Measurements from ENCODE around the gene SUCNR1.

GRCh38 chr3:151919446-151919845 is 46.0 kb downstream of the SUCNR1 start:
- TF ChIP-seq ZNF565 (CRISPR knock-in tag; conservative IDR thresholded peaks at IDR 0.05; ENCODE audit: low read depth) (no peak), BACH2 (CRISPR knock-in tag; IDR thresholded peaks at IDR 0.05; ENCODE audit: borderline replicate concordance) (no peak), ARNTL (CRISPR knock-in tag; IDR thresholded peaks at IDR 0.05; ENCODE audit: borderline replicate concordance, low read depth) (no peak), PATZ1 (CRISPR knock-in tag; IDR thresholded peaks at IDR 0.05; ENCODE audit: borderline replicate concordance) (no peak), ISL1 (CRISPR knock-in tag; IDR thresholded peaks at IDR 0.05) (no peak), PPARA (CRISPR knock-in tag; IDR thresholded peaks at IDR 0.05; ENCODE audit: borderline replicate concordance) (no peak), RARB (CRISPR knock-in tag; IDR thresholded peaks at IDR 0.05) (no peak), GLIS3 (CRISPR knock-in tag; IDR thresholded peaks at IDR 0.05) (no peak), ZFP3 (CRISPR knock-in tag; IDR thresholded peaks at IDR 0.05) (no peak), POU6F1 (CRISPR knock-in tag; IDR thresholded peaks at IDR 0.05; ENCODE audit: borderline replicate concordance, low read depth) (no peak), TOX (CRISPR knock-in tag; IDR thresholded peaks at IDR 0.05; ENCODE audit: borderline replicate concordance) (no peak), ZNF70 (CRISPR knock-in tag; IDR thresholded peaks at IDR 0.05) (no peak)
